Progenitor cell of endocrine pancreas (in vitro differentiated cells): ENCODE data around the gene FZR1. TPM values are rescaled to one million over a fixed set of nuclear protein-coding genes. Genes with fewer than 3 reads are reported as not detected.

Experiments used
- DNase-seq: peaks from one replicate; pipeline ENCODE4 v3.0.0; 2021; ENCODE audit warnings: low spot score; ENCODE audit not compliant: unreplicated experiment
- H3K27ac Mint-ChIP-seq: 2 replicates; pipeline ENCODE4 v1.8.0; 2021; ENCODE audit warnings: mild to moderate bottlenecking, moderate library complexity, mixed read lengths
- H3K27me3 Mint-ChIP-seq: 2 replicates; pipeline ENCODE4 v1.8.0; 2021; ENCODE audit warnings: mixed read lengths
- H3K36me3 Mint-ChIP-seq: 2 replicates; pipeline ENCODE4 v1.8.0; 2022; ENCODE audit warnings: mixed read lengths; ENCODE audit not compliant: insufficient read depth
- H3K4me1 Mint-ChIP-seq: 2 replicates; pipeline ENCODE4 v1.8.0; 2021; ENCODE audit warnings: low read depth, mixed read lengths
- H3K4me3 Mint-ChIP-seq: 2 replicates; pipeline ENCODE4 v1.8.0; 2021; ENCODE audit warnings: low read depth, mild to moderate bottlenecking, moderate library complexity, mixed read lengths
- H3K9me3 Mint-ChIP-seq: 2 replicates; pipeline ENCODE4 v1.8.0; 2021; ENCODE audit warnings: low read depth, mixed read lengths
- CTCF ChIP-seq: fragments of 200-600 bp; sonication (generic); IDR thresholded peaks from one replicate; pipeline ENCODE4 v1.5.0; 2021; ENCODE audit warnings: antibody characterized with exemption, mild to moderate bottlenecking; ENCODE audit not compliant: unreplicated experiment
- total RNA-seq: library from RNA; stranded (reverse); gene quantifications from 2 replicates; pipeline ENCODE4 v1.2.1, GENCODE V29; 2021

The FZR1 gene
- total RNA-seq, 1 donor from 2014 or later, result 70.5 TPM

GRCh38 chr19:3459089-3459881 lies 46.8 kb upstream of the FZR1 start:
- H3K36me3 Mint-ChIP-seq, result no peaks in the 10 kb centered on the region
- H3K27me3 Mint-ChIP-seq, result peaks cover 36% of the 10 kb centered on the region
- no peak overlapping the region for H3K4me3 Mint-ChIP-seq
- peaks cover 3% of the 10 kb centered on the region for H3K4me1 Mint-ChIP-seq
- H3K9me3 Mint-ChIP-seq, result no peaks in the 10 kb centered on the region
- DNase-seq, result no peak
- no peak for TF ChIP-seq CTCF
- no peak overlapping the region for H3K27ac Mint-ChIP-seq

GRCh38 chr19:3459965-3460582 lies 46.0 kb upstream of the FZR1 start:
- no peak overlapping the region for H3K27ac Mint-ChIP-seq
- no peaks in the 10 kb centered on the region for H3K36me3 Mint-ChIP-seq
- no peak for TF ChIP-seq CTCF
- no peak for DNase-seq
- H3K4me1 Mint-ChIP-seq, result peaks cover 3% of the 10 kb centered on the region
- no peaks in the 10 kb centered on the region for H3K9me3 Mint-ChIP-seq
- no peak overlapping the region for H3K4me3 Mint-ChIP-seq
- H3K27me3 Mint-ChIP-seq, result peaks cover 40% of the 10 kb centered on the region

- no peaks in the 10 kb centered on the region for H3K9me3 Mint-ChIP-seq
- DNase-seq, result no peak
- H3K27ac Mint-ChIP-seq, result no peak overlapping the region
- TF ChIP-seq CTCF, result no peak
- H3K4me3 Mint-ChIP-seq, result no peak overlapping the region
- peaks cover 47% of the 10 kb centered on the region for H3K27me3 Mint-ChIP-seq
- H3K4me1 Mint-ChIP-seq, result peaks cover 3% of the 10 kb centered on the region
- no peaks in the 10 kb centered on the region for H3K36me3 Mint-ChIP-seq
Observed at GRCh38 chr19:3462991-3463713, 43.0 kb upstream of the FZR1 start.

- H3K9me3 Mint-ChIP-seq, result peaks cover 3% of the 10 kb centered on the region
- H3K36me3 Mint-ChIP-seq, result no peaks in the 10 kb centered on the region
- TF ChIP-seq CTCF, result no peak
- no peak overlapping the region for H3K27ac Mint-ChIP-seq
- H3K4me1 Mint-ChIP-seq, result peaks cover 3% of the 10 kb centered on the region
- DNase-seq, result no peak
- peaks cover 45% of the 10 kb centered on the region for H3K27me3 Mint-ChIP-seq
- H3K4me3 Mint-ChIP-seq, result no peak overlapping the region
Observed at GRCh38 chr19:3463714-3464586, 42.2 kb upstream of the FZR1 start.
